Measurements from ENCODE around the gene MPO. TPM values are rescaled to one million over a fixed set of nuclear protein-coding genes. Genes with fewer than 3 reads are reported as not detected.

The MPO gene
- total and polyA plus RNA-seq, 2 donors (not counting 1 experiment from before 2014, with no cell fraction given): 0.07 TPM; not detected in 1

DNA sequence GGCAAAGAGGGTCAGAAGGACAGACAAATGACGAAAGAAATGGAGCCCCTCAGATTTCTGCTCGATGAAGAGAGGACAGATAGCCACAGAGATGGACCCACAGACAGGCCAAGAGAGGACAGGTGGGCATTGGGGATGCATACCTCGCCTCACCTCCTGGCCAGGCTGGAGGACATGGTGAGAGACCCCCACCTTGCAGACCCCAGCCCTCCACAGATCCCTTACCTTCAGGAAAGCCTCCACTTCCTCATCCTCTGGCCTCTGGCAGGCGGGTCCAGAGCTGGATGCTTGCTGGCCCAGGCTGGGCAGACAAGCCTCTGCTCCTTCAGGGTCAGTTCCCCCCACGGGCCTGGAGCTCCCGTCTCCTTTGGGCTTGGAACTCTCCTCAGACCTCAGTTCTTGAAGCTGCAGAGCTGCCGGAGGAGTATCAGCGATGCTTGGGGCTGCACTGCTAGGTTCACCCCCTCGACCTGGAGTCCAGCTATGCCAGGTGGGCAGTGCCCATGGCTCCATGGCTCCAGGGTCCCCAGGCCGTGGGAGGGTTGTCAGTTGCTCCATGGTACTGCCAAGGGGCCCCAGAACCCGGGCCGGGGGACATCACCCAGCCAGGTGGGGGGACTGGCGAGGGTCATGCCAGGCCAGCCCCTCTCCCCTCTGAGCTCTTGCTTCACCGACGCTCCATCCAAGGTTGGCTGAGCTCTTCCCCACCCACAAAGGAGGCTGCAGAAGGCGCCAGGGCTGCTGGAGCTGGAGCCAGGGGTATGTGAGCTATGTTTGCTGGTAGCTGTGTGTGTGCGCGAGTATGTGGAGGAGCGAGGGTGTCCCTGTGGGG is 46.8 kb upstream of the MPO start:
- Mint-ChIP-seq H3K9me3 (ENCODE audit: insufficient read depth) (no peaks in the 10 kb centered on the region), H3K27ac (peak overlapping the region; percentile 93), H3K4me1 (peaks cover 58% of the 10 kb centered on the region), H3K27me3 (no peaks in the 10 kb centered on the region), H3K4me3 (peak overlapping the region; percentile 91)
- TF ChIP-seq EZH2 (IDR thresholded peaks at IDR 0.05; ENCODE audit: borderline replicate concordance, insufficient read depth, low read depth, low read length, poor library complexity, severe bottlenecking): no peak
- TF ChIP-seq, protein P1, sequence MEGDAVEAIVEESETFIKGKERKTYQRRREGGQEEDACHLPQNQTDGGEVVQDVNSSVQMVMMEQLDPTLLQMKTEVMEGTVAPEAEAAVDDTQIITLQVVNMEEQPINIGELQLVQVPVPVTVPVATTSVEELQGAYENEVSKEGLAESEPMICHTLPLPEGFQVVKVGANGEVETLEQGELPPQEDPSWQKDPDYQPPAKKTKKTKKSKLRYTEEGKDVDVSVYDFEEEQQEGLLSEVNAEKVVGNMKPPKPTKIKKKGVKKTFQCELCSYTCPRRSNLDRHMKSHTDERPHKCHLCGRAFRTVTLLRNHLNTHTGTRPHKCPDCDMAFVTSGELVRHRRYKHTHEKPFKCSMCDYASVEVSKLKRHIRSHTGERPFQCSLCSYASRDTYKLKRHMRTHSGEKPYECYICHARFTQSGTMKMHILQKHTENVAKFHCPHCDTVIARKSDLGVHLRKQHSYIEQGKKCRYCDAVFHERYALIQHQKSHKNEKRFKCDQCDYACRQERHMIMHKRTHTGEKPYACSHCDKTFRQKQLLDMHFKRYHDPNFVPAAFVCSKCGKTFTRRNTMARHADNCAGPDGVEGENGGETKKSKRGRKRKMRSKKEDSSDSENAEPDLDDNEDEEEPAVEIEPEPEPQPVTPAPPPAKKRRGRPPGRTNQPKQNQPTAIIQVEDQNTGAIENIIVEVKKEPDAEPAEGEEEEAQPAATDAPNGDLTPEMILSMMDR (IDR thresholded peaks at IDR 0.05): no peak
- H3K27me3 ChIP-seq (replicated peaks in 1 of 4; ENCODE audit: control extremely low read depth in 1 of 4, control insufficient read depth in 3 of 4, insufficient read depth in 4 of 4, low read length in 3 of 4): no peaks in the 10 kb centered on the region
- no peaks in the 10 kb centered on the region for H3K9me3 ChIP-seq (ENCODE audit: control extremely low read depth in 1 of 3, control insufficient read depth in 2 of 3, insufficient read depth in 1 of 3, low read length in 2 of 3)
- no peak for DNase-seq
- peak overlapping the region; percentile 73 to 85 for H3K27ac ChIP-seq (ENCODE audit: low read length in 2 of 2)
- H3K79me2 ChIP-seq (ENCODE audit: control insufficient read depth, insufficient read depth, low read length): peaks cover 43% of the 10 kb centered on the region
- peaks cover 45% of the 10 kb centered on the region for H4K20me1 ChIP-seq (ENCODE audit: control insufficient read depth, insufficient read depth, low read length, poor library complexity, severe bottlenecking)
- H2AFZ ChIP-seq (ENCODE audit: insufficient read depth, low read depth, low read length, poor library complexity, severe bottlenecking): peak overlapping the region; percentile 12
- H3K9ac ChIP-seq (ENCODE audit: low read length): peak overlapping the region; percentile 99
- WGBS (ENCODE audit: insufficient coverage): 36% methylated on average over 16 of the region's 19 CpGs
- POLR2A ChIA-PET: interaction anchor here (0.6 to 19.3 kb wide), 10 partner anchors 11 to 183 kb away, joined by 3 to 663 read pairs (median 4); partner anchors contain the start of genes HSF5, RNF43 and SUPT4H1
- peak overlapping the region in 4 of 5 experiments; percentile 81 to 100 (median 99) for H3K4me3 ChIP-seq (ENCODE audit: control extremely low read depth in 1 of 5, extremely low read depth in 1 of 5, insufficient read depth in 1 of 5, low read depth in 2 of 5, low read length in 4 of 5)
- CTCF ChIA-PET: interaction anchor here (0.6 to 17.9 kb wide), 6 partner anchors 11 to 676 kb away, joined by 3 to 587 read pairs (median 20); partner anchors contain the start of genes RNF43 and SUPT4H1
- peaks cover 32 to 60% of the 10 kb centered on the region in 2 donors for H3K4me1 ChIP-seq (ENCODE audit: control insufficient read depth in 2 of 2, insufficient read depth in 2 of 2, low read length in 2 of 2)
- H3K36me3 ChIP-seq (replicated peaks in 1 of 2; ENCODE audit: control extremely low read depth in 1 of 2, control insufficient read depth in 1 of 2, extremely low read depth in 1 of 2, insufficient read depth in 2 of 2, low read length in 1 of 2): peaks cover 2 to 29% of the 10 kb centered on the region in 2 experiments
- intact Hi-C loops (cut with micrococcal nuclease): loop anchor here (2.0 kb wide), 1 partner anchor 191 kb away; no protein-coding TSS in a partner anchor
- H3K4me2 ChIP-seq (replicated peaks; ENCODE audit: low read depth, low read length, poor library complexity, severe bottlenecking): peak overlapping the region; percentile 92
- ATAC-seq (ENCODE audit: low read depth): no peak
